EH (cell line): ENCODE results near the gene ASB6.
"Not testable (repeated sequence)": the region's sequence is repeated elsewhere in the genome, so short reads cannot be mapped to it uniquely, and the experiment has no call there.

Experiments
- DNase-seq: peaks from one replicate; pipeline ENCODE4 v3.0.0-alpha.2; 2015; ENCODE audit warnings: low read depth

The ASB6 gene

GRCh38 chr9:129606161-129607026 lies 35.6 kb downstream of the ASB6 start:
- DNase-seq: no peak

DNA sequence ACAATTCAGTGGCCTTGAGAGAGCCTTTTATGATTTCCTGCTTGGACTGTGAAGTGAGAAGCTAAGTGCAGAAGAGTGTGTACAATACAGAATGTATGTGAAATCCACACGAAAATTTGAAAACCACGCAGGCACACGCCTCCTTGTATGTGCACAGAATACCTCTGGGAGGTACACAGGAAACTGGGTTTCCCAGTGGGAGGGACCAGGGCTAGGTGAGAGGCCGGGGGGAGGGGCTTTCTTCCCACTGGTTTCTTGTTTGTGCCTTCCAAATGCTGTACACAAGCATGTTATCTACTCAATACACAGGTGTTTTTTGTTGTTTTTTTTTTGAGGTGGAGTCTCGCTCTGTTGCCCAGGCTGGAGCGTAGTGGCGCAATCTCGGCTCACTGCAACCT lies 37.2 kb downstream of the ASB6 start:
- no peak for DNase-seq

- DNase-seq: no peak
These were observed 37.7 kb downstream of the ASB6 start for GRCh38 chr9:129604056-129604765.

- peak; percentile 35 for DNase-seq
These were observed 39.1 kb downstream of the ASB6 start for GRCh38 chr9:129602598-129603415.

- no peak for DNase-seq
These were observed 40.8 kb downstream of the ASB6 start for GRCh38 chr9:129601082-129601674.

GRCh38 chr9:129598089-129598596 lies 43.8 kb downstream of the ASB6 start:
- DNase-seq: no peak

DNA sequence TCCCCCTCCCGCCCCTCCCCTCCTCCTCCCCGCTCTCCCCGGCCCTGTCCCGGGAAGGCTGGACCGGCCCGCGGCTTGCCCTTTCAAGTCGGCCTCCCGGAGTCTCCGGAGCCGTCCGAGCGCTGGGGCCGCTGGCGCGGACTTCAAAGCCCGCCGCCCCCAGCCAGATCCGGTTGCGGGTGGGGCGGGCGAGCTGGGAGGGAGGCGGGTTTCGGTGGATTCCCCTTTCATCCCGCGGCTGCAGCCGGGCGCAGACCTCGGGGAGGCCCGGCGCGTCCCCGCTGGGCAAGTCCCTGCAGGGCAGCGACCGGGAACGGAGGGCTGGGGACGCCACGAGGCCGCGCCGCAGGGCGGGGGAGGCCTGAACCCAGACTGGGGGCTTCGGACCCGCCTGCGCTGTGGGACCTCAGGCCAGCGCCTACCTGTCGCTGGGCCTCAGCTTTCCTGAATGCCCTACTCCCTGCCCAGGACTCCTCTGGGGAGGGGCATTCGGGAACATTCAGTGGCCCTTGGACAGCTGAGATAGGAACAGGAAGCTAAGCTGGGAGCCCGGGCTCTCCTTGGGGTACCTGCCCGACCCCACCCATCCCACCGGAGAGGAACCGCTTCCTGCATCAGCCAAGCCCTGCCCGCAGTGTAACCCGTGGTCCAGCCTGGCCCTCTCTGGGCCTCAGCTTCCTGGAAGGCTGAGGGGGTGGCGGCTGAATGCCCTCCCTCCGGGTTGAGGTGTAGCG lies 44.4 kb downstream of the ASB6 start:
- peak; percentile 71 for DNase-seq

GRCh38 chr9:129596541-129597331 lies 45.2 kb downstream of the ASB6 start:
- peak; percentile 89 for DNase-seq

DNA sequence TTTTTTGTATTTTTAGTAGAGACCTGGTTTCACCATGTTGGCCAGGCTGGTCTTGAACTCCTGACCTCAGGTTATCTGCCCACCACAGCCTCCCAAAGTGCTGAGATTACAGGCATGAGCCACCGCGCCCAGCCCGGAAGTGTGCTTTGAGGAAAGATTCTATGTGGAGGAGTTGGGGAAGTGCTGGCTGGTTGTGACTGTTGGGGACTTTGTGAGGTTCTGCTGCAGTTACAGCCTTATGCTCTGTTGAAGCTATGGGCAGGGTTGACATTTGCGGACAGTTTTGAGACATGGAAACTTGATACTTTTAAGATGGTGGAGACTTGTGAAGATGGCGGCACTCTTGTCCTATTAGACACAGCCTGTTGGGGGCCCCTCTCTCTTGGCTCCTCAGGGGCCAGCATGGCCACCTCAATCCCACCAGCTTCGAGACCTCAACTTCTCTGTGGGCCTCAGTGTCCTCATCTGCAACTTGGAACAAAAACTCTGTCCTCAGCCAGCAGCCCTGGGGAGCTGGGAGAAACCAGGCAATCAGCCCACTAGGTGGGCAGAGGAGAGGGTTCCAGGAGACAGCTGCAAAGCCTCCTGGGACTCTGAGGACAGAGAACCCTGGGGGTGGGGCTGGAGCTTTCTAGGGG lies 45.9 kb downstream of the ASB6 start:
- DNase-seq: no peak

DNA sequence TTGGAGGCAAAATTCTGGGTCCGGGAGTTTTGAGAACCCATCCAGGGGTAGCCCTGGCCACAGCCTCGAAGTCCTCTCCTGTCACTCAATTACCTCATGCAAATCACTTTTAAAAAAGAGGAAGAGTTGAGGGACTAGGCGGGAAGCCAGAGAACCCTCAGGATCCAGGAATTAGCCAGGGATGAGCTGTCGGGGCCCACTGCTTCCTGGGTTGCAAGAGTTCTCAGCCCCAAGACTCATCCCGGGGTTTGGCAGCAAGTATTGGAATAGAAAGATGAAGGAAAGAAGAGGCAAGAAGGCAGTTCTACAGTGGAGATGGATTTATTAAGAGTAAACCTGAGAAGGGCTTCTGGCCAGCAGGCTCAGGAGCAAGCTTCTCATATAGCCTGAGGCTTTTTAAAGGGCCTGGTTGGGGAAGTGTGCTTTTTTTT lies 46.6 kb downstream of the ASB6 start:
- peak; percentile 76 for DNase-seq

GRCh38 chr9:129594632-129595031 lies 47.3 kb downstream of the ASB6 start:
- DNase-seq: no peak

DNA sequence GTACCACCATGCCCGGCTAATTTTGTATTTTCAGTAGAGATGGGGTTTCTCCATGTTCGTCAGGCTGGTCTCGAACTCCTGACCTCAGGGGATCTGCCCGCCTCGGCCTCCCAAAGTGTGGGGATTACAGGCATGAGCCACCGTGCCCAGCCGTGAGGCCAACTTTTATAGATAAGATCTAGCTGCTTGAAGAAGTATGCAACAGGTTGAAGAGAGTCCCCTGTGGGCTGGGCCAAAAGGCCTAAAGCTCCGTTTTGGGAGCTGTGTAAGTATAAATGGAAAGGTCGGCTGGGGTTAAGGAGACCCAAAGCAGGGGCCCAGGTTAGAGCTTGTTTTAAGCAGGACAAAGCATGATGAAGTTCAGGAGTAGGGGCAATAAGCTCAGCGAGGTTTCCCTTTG lies 49.2 kb downstream of the ASB6 start:
- DNase-seq: not testable (repeated sequence)

GRCh38 chr9:129591916-129592315 lies 50.0 kb downstream of the ASB6 start:
- no peak for DNase-seq

GRCh38 chr9:129590466-129590865 lies 51.5 kb downstream of the ASB6 start:
- DNase-seq: no peak

- DNase-seq: no peak
These were observed 54.3 kb downstream of the ASB6 start for GRCh38 chr9:129587487-129588262.

- no peak for DNase-seq
These were observed 55.3 kb downstream of the ASB6 start for GRCh38 chr9:129586685-129587084.

DNA sequence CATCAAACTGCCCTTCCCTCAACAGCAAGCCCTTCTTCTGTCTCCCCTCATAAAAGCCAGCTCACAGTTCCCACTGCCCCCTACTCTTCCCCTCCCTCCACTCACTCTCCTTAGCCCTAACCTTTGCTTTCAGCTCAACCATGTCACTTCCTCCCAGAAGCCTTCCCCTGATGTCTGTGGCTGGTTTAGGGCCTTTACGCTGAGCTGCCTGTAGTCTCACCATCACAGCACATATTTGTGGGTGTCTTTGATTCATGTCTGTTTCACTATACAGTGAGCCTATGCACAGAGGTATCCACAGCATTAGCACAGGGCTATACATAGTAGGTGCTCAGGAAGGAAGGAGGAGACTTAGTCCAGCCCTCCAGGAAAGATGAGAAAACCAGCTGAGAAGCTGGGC lies 55.7 kb downstream of the ASB6 start:
- no peak for DNase-seq

GRCh38 chr9:129585352-129585751 lies 56.6 kb downstream of the ASB6 start:
- no peak for DNase-seq
